Activated CD4-positive, alpha-beta T cell treated with anti-CD3 and anti-CD28 coated beads, Interleukin-2, amount 10 ng/mL, durations not matched to agents 7 days and 5 days (primary cell): ENCODE results near the gene C11orf91. TPM values are rescaled to one million over a fixed set of nuclear protein-coding genes. Genes with fewer than 3 reads are reported as not detected.
"Not testable (repeated sequence)": the region's sequence is repeated elsewhere in the genome, so short reads cannot be mapped to it uniquely, and the experiment has no call there.

Experiments used
- CTCF ChIA-PET: fragments of 350-600 bp; sonication (Branson Sonifier 250); formaldehyde crosslinking; loops from one replicate; lab custom pipeline; 2021; ENCODE audit warnings: antibody characterized with exemption; lab: Charles Lee
- POLR2A ChIA-PET: fragments of 350-600 bp; sonication (Branson Sonifier 250); formaldehyde crosslinking; loops from one replicate; lab custom pipeline; 2021; ENCODE audit warnings: antibody characterized with exemption; lab: Charles Lee
- DNase-seq: peaks from one replicate; pipeline ENCODE4 v3.0.0-alpha.2; 2020
- H3K27ac Mint-ChIP-seq: one replicate; pipeline ENCODE4 v1.8.0; 2021; ENCODE audit warnings: mild to moderate bottlenecking, moderate library complexity, mixed read lengths
- H3K27me3 Mint-ChIP-seq: one replicate; pipeline ENCODE4 v1.8.0; 2021; ENCODE audit warnings: mixed read lengths
- H3K36me3 Mint-ChIP-seq: one replicate; pipeline ENCODE4 v1.8.0; 2021; ENCODE audit warnings: low read depth, mixed read lengths
- H3K4me1 Mint-ChIP-seq: one replicate; pipeline ENCODE4 v1.8.0; 2021; ENCODE audit warnings: mixed read lengths
- H3K4me3 Mint-ChIP-seq: one replicate; pipeline ENCODE4 v1.8.0; 2021; ENCODE audit warnings: mild to moderate bottlenecking, moderate library complexity, mixed read lengths
- H3K9me3 Mint-ChIP-seq: one replicate; pipeline ENCODE4 v1.8.0; 2021; ENCODE audit warnings: mixed read lengths
- total RNA-seq, 2 experiments: library from RNA; stranded (reverse); gene quantifications; one replicate each; pipeline ENCODE4 v1.2.3, GENCODE V29; 2021

Gene C11orf91
- total RNA-seq, 2 experiments from 2014 or later, result 0.25 to 0.27 TPM

DNA sequence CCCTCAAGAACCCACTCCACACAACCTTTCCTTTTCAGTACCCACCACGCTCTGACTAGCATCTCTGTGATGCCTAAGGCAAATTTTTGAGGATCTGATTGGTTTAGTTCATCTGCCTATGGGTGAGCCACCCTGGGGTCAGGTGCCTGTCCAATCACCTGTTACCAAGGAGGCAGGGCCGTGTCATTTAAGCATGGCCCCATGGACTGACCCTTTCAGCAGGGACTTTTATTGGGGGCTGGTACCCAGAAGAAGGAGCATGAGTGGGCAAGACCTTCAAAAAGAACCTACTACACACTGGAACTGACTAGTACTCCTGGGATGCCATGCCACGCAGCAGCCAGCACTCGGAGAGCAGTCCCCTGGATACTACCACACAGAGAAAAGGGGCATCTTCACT is 28.4 kb downstream of the C11orf91 start:
- DNase-seq, result no peak
- Mint-ChIP-seq H3K27ac (no peak overlapping the region), H3K4me3 (no peak overlapping the region), H3K9me3 (peaks cover 1% of the 10 kb centered on the region), H3K36me3 (no peaks in the 10 kb centered on the region), H3K27me3 (peaks cover 17% of the 10 kb centered on the region), H3K4me1 (no peaks in the 10 kb centered on the region)
- ChIA-PET CTCF (no interaction called here), POLR2A (no interaction called here)

DNA sequence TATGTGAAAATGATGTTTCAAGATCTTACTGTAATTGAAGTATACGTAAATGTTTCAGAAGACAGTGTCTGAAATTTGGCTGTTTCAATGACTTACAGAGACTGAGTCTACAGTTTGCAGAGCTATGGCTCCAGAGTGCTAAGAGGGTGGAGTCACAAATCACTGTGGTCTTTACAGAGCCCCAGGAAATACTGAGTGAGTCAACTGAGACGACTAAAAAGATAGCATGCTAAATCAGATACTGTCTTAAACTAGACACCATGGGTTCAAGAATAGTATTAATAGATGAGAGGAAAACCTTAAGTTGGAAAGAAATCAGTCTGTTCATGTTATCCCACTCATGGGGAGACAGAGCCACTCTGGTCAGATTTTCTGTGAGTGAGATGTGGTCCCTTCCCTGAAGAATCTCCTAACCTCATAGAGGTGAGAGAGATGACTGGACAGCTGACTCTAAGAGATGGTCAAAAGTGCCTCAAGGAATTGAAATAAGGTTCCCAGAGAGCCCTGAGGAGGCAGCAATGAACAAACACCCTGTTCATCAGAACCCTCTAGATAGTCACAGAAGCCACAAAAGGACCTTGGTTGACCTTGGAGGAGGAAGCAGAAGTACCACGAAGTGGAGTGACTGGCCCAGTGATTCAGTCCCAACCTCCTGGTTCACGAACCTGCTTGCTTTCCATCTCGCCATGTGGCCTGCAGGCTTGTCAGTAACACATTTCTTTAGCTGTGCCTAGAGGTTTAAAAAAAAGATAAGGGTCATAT is 30.2 kb downstream of the C11orf91 start:
- no peak for DNase-seq
- no peaks in the 10 kb centered on the region for H3K4me1 Mint-ChIP-seq
- no peak overlapping the region for H3K4me3 Mint-ChIP-seq
- no peaks in the 10 kb centered on the region for H3K9me3 Mint-ChIP-seq
- H3K27ac Mint-ChIP-seq, result no peak overlapping the region
- no peaks in the 10 kb centered on the region for H3K36me3 Mint-ChIP-seq
- peaks cover 11% of the 10 kb centered on the region for H3K27me3 Mint-ChIP-seq
- CTCF ChIA-PET, result interaction anchor here (0.6 to 1.2 kb wide), 2 partner anchors 9 to 390 kb away, joined by 3 to 4 read pairs; no protein-coding TSS in a partner anchor
- POLR2A ChIA-PET, result no interaction called here

DNA sequence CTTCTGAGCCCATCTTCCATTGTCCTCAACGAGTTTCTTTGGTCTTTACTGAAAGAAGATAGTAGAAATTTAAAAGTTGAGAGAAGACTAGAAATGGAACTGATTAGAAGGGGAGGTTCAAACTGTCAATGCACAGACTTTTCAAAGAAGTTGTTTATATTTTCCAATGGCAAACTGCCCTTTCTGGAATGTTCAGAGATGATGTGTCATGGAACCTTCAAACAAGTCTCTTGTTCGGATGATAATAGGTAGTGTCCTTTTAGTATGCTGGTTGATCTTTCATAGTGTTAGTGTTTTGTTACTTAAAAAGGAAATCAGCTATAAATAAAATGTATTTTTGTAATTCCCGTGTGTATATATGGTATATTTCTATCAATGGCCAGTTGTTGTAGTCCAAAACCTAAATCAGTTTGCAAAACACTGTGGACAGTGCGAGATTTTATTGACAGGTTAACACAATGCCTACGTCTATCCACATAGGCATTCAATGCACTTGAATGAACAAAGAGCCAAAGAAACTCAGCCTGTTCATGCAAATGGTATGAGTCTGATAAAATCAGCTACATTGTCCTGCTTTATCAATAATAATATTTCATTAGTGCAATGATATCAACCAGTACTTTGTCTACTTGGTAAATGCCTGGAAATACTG is 30.9 kb downstream of the C11orf91 start:
- peaks cover 11% of the 10 kb centered on the region for H3K27me3 Mint-ChIP-seq
- H3K4me3 Mint-ChIP-seq, result no peak overlapping the region
- no peak overlapping the region for H3K27ac Mint-ChIP-seq
- DNase-seq, result no peak
- ChIA-PET POLR2A (no interaction called here), CTCF (interaction anchor here (0.6 to 1.2 kb wide), 3 partner anchors 8 to 391 kb away, joined by 3 to 4 read pairs (median 3); no protein-coding TSS in a partner anchor)
- H3K9me3 Mint-ChIP-seq, result no peaks in the 10 kb centered on the region
- H3K4me1 Mint-ChIP-seq, result no peaks in the 10 kb centered on the region
- no peaks in the 10 kb centered on the region for H3K36me3 Mint-ChIP-seq

DNA sequence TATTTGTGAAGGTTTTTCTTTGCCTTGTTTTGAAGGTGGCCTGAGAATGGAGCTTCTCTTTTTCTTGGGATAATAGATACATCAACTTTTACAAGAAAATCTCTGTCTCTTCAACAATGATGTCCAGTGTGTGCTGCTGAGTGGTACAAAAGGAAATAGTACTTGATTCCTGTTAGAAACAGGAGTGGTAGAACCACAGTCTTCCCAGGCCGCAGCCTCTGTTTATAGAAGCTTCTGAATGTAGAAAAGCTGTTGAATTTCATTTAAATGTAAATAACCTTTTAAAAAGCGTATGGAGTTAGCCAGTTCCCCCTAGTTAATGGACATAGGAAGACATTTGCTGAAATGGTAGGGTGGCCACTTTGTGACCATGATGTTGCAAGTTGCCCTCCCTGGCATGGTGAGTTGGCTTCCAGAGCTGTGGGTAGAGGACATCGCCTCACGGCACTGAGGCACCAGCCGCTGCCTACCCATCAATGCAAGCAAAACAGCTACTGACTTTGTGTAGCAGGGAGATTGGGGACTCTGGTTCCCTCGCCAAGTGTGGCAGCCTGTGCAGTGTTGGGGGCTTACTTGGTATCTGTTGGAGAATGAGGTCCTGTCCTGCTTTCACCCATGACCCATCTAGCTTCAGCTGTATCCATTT is 31.6 kb downstream of the C11orf91 start:
- Mint-ChIP-seq H3K27me3 (peaks cover 11% of the 10 kb centered on the region), H3K27ac (no peak overlapping the region), H3K9me3 (no peaks in the 10 kb centered on the region), H3K4me3 (no peak overlapping the region), H3K4me1 (no peaks in the 10 kb centered on the region), H3K36me3 (no peaks in the 10 kb centered on the region)
- ChIA-PET POLR2A (no interaction called here), CTCF (interaction anchor here (0.7 kb wide), 1 partner anchor 14 kb away, joined by 3 read pairs; no protein-coding TSS in a partner anchor)
- no peak for DNase-seq

DNA sequence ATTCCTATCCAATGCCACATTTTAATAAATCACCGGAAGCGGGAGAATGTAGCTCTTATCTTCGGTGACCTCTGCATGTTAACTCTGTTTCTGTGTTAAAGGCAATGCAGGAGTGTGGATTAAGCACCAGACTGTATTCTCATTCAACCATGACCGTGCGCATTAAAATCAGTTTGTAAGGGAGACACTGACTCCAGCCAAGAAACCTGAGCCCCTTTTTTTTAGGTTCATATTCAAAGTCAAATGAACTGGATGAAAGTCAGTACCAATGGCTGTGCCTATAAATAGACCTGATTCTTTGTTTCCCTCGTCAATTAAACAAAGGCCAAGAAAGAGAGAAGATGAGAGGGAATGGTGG is 32.2 kb downstream of the C11orf91 start:
- CTCF ChIA-PET, result no interaction called here
- no peaks in the 10 kb centered on the region for H3K4me1 Mint-ChIP-seq
- H3K9me3 Mint-ChIP-seq, result no peaks in the 10 kb centered on the region
- H3K4me3 Mint-ChIP-seq, result no peak overlapping the region
- POLR2A ChIA-PET, result no interaction called here
- no peak overlapping the region for H3K27ac Mint-ChIP-seq
- H3K27me3 Mint-ChIP-seq, result peaks cover 11% of the 10 kb centered on the region
- DNase-seq, result no peak
- H3K36me3 Mint-ChIP-seq, result no peaks in the 10 kb centered on the region

DNA sequence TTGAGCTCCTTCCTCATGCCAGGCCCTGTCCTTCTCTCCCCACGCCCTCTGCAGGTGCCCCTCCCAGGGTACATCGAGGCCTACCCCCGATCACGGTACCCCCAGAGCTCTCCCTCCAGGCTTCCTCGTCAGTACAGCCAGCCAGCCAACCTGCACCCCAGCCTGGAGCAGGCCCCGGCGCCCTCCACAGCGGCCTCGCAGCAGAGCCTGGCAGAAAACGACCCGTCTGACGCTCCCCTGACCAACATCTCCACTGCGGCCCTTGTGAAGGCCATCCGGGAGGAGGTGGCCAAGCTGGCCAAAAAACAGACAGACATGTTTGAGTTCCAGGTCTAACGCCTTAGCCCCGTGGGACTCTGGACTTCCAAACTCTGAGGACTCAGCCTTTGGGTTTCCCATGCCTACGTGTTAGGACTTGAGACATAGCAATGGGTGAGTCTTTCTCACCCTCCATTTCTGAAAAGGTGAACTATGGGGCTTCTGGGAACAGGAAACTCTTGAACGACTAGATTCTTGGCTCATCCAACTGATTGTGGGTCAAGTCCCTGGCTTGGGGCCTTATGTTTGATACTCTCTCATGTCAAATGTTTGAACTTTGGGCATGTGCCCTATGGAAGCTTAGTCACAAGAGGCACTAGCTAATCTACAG is 32.7 kb downstream of the C11orf91 start:
- POLR2A ChIA-PET, result no interaction called here
- no peak for DNase-seq
- Mint-ChIP-seq H3K36me3 (no peaks in the 10 kb centered on the region), H3K4me3 (no peak overlapping the region), H3K4me1 (no peaks in the 10 kb centered on the region), H3K27me3 (peaks cover 14% of the 10 kb centered on the region), H3K27ac (no peak overlapping the region), H3K9me3 (no peaks in the 10 kb centered on the region)
- CTCF ChIA-PET, result no interaction called here

DNA sequence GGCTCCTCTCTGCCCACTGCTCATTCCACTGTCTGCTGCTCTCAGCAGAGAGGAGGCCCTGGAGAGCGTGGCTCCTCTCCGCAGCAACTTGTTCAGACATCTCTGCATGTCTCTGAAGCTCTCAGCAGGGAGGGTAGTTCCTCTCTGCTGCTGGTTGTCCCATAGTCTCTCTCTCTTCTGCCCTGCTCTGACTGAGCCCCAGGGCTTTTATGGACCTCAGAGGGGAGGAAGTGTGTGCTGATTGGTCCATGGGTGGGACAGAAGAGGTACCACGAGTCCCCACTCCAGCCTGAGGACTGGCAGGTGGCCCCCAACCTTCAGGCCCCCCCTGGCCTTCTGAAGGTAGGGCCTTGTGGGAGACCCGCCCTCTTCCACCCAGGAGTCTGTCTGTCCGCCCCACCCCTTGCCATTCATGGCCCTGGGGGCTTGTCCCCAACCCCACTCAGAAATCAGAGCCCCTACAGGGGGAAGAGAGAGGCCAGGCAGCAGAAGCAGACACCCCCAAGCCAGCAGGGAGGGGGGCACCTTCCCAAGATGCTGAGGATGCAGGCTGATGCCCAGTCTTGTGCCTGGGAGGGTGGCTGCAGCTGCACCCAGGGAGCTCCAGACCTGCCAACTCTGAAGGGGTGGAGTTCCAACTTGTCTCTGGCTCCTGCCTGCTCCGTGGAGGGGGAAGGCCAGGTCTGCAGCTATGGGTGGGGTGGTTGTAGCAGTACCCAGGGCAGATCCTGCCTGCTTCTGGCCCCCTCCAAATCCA is 35.1 kb downstream of the C11orf91 start:
- Mint-ChIP-seq H3K27ac (no peak overlapping the region), H3K27me3 (peaks cover 3% of the 10 kb centered on the region), H3K36me3 (no peaks in the 10 kb centered on the region), H3K4me3 (no peak overlapping the region), H3K4me1 (no peaks in the 10 kb centered on the region), H3K9me3 (no peaks in the 10 kb centered on the region)
- ChIA-PET CTCF (interaction anchor here (1.5 kb wide), 1 partner anchor 28 kb away, joined by 5 read pairs; no protein-coding TSS in a partner anchor), POLR2A (no interaction called here)
- no peak for DNase-seq

DNA sequence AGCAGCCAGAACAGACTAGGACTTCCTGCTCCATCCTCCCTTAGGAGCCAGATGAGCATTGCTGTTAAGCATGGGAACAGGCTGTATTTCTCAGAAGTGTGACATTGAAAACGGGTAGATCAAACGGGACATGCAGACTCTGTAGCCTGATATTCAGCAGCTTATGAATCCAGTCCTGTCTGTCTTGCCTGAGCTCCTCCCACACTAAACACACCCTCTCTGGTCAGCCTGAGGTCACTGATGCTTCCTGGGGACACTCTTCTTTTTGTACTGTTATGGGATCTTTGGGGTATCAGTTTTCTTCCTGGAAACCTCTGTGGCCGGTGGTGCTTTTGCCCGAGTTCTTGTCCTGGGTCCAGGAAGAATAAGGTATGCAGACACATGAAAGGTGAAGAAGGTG is 35.8 kb downstream of the C11orf91 start:
- Mint-ChIP-seq H3K4me1 (no peaks in the 10 kb centered on the region), H3K27ac (no peak overlapping the region), H3K27me3 (peaks cover 3% of the 10 kb centered on the region), H3K36me3 (no peaks in the 10 kb centered on the region), H3K9me3 (no peaks in the 10 kb centered on the region), H3K4me3 (no peak overlapping the region)
- ChIA-PET CTCF (interaction anchor here (1.5 kb wide), 1 partner anchor 29 kb away, joined by 5 read pairs; no protein-coding TSS in a partner anchor), POLR2A (no interaction called here)
- DNase-seq, result no peak

DNA sequence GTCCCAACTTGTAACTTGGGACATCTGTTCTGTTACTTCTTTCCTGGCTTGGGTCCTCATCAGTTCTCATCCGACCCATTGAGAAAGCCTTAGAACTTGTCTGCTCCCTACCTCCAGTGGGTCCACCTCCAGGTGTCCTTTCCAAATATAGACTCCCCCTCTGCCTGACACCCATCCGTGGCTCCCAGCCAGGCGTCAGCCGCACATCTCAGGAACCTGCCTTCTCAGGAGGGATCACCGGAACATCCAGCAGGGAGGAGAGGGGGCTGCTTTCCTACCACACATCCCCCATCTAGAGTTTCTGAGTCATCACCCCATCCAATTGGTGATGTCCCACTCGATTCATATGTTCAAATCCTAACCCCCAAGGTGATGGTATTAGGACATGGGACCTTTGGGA is 36.5 kb downstream of the C11orf91 start:
- H3K27me3 Mint-ChIP-seq, result peaks cover 3% of the 10 kb centered on the region
- CTCF ChIA-PET, result interaction anchor here (1.5 kb wide), 1 partner anchor 29 kb away, joined by 5 read pairs; no protein-coding TSS in a partner anchor
- no peaks in the 10 kb centered on the region for H3K4me1 Mint-ChIP-seq
- POLR2A ChIA-PET, result no interaction called here
- no peak overlapping the region for H3K27ac Mint-ChIP-seq
- H3K36me3 Mint-ChIP-seq, result no peaks in the 10 kb centered on the region
- H3K4me3 Mint-ChIP-seq, result no peak overlapping the region
- DNase-seq, result no peak
- no peaks in the 10 kb centered on the region for H3K9me3 Mint-ChIP-seq

DNA sequence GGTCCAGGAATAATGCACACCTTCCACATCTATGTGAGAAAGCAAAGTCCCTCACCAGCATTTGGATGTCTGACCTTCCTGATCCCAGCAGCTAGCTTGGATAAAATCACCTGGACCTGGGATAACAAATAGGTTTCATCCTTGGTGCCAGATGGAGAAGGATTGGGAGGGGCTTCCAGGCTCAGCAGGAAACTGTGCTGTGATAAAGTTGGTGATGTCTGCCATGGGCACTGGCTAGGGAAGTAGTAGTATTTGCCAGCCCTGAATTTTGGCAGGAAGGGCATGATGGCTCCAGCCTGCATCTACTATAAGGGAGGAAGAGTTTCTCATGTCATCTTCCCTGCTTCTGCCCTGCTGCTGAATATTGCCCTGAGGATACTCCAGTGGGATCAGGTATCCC is 37.5 kb downstream of the C11orf91 start:
- DNase-seq, result no peak
- Mint-ChIP-seq H3K36me3 (no peaks in the 10 kb centered on the region), H3K4me3 (no peak overlapping the region), H3K27me3 (peaks cover 3% of the 10 kb centered on the region), H3K27ac (no peak overlapping the region), H3K4me1 (no peaks in the 10 kb centered on the region), H3K9me3 (no peaks in the 10 kb centered on the region)
- ChIA-PET CTCF (no interaction called here), POLR2A (no interaction called here)

DNA sequence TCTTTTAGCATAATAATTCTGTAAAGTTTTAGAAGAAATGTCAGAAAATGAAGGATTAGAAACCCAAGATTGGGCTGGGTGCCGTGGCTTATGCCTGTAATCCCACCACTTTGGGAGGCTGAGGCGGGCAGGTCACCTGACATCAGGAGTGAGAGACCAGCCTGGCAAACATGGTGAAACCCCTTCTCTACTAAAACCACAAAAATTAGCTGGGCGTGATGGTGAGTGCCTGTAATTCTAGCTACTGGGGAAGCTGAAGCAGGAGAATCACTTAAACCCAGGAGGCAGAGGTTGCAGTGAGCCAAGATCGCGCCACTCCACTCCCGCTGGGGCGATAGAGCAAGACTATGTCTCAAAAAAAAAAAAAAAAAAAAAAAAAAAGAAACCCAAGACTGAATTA is 39.1 kb downstream of the C11orf91 start:
- POLR2A ChIA-PET, H3K27ac Mint-ChIP-seq, DNase-seq, H3K27me3 Mint-ChIP-seq, H3K4me1 Mint-ChIP-seq, H3K9me3 Mint-ChIP-seq, H3K4me3 Mint-ChIP-seq, H3K36me3 Mint-ChIP-seq: not testable (repeated sequence)
- CTCF ChIA-PET, result interaction anchor here (0.6 to 1.2 kb wide), 2 partner anchors 9 to 45 kb away, joined by 3 to 4 read pairs; no protein-coding TSS in a partner anchor

DNA sequence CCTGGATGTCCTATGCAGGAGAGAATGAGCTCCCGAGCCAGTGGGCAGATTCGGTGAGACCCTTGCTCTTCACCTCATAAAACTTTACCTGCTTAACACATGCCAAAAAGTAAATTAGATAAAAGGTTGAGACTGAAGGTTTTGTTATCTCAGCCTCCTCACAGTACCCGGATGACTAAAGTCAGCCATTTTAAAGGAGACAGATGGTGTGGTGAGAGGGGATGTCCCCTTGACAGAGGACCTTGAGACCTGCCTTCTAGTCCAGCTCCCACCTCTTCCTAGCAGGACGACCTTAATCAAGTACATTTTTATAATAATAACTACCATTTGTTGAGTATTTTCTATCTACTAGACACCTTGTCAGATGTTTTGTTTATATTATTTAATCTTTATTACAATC is 39.7 kb downstream of the C11orf91 start:
- Mint-ChIP-seq H3K4me1 (no peaks in the 10 kb centered on the region), H3K27ac (no peak overlapping the region), H3K36me3 (no peaks in the 10 kb centered on the region), H3K4me3 (no peak overlapping the region), H3K27me3 (peaks cover 3% of the 10 kb centered on the region), H3K9me3 (no peaks in the 10 kb centered on the region)
- ChIA-PET CTCF (interaction anchor here (1.2 kb wide), 1 partner anchor 9 kb away, joined by 4 read pairs; no protein-coding TSS in a partner anchor), POLR2A (interaction anchor here (0.7 kb wide), 1 partner anchor 256 kb away, joined by 7 read pairs; no protein-coding TSS in a partner anchor)
- no peak for DNase-seq
